Muscle of back (tissue), 11 donors: ENCODE measurements around the gene DTNB. TPM values are rescaled to one million over a fixed set of nuclear protein-coding genes. Genes with fewer than 3 reads are reported as not detected.
"Not testable (repeated sequence)": the region's sequence is repeated elsewhere in the genome, so short reads cannot be mapped to it uniquely, and the experiment has no call there.

ENCODE experiments used
- DNase-seq, 3 donors: peaks; one replicate each; pipeline versions ENCODE4 v3.0.0 to v3.0.0-alpha.2; 2013
- polyA plus RNA-seq, 10 donors: library from polyadenylated mRNA; unstranded; fragments of 120-200 nt; gene quantifications; one replicate each; pipeline ENCODE4 v1.2.1, GENCODE V29; 2013; ENCODE audit not compliant: insufficient read length in 10 of 10

The DTNB gene
- polyA plus RNA-seq, 10 donors = 3.5 to 9.1 (median 5.5) TPM

DNA sequence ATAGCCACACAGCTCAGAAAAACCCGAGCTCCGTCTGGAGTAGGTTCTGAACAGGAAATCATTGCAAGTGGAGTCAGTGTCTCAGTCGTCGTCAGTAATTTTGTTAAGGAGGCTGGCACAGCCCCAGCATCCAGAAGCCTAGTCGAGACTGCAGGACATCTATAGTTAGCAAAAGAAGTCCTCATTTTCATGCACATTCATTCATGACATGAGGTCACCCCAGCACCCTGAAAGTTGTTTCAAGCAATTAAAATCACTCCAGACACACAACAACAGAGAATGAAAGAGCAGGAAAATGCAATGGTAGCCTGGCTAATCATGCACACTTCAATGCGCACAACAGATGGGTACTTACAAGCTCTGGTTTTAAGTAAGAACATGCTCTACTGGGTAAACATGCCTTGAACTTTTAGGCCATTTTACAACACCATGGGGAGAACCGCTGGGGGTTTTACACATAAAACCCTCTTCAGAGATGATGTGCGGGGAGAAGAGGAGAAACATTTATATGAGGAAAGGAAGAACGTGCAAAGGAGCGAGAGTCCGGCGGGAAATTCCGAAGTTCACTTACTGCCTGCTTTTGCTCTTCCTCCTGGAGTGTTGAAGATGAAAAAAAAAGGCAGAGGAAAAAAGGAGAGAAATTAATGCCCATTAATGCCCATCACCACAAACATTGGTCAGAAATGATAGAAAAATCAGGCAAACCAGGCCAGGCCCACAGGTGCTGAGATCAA, 254.3 kb downstream of the DTNB start:
- DNase-seq = no peak

DNA sequence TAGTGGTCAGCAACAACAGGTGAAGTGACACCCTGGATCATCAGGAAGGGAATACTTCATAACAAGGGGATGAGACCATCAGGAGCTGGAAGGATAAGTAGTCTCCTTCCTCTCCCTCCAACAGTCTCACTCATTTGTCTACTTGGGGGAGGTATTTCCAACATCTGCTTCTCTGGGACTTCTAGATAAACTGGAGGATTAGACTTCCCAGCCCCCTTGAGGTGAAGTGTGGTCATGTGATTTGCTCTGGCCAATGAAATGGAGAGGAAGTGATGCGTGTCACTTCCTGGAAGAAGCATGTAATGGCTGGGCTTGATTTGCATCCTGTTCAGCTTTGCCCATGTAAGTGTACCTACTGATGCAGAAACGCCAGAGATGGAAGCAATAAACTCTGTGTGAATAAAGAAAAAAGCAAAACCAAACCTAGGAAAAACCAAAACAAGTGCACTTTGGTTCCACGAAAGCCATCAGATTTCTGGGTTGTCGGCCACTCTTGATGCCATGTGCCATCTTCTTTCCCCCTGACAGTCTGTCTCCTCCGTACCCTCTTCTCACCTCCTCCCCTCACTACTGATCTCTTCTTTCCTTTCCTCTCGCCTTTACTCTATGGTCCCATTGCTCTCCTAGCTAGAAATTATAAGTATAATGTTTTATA, 255.5 kb downstream of the DTNB start:
- DNase-seq = no peak

DNA sequence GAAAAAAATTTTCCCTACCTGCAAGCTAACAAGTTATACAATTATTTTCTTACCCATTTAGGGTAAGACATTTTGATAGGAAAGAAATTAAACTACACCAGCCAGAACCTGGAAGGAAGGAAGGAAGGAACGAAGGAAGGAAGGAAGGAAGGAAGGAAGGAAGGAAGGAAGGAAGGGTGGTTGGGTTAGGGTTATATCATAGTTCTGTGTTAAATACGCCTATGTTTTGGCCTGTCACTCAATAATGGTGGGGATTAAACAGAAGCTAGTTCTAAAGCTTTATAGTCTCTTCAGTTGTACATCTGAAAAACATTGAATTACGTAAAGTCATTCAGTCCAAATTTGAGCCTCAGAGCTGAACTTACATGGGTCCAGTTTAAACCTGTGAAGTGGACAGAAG, 256.7 kb downstream of the DTNB start:
- no peak for DNase-seq

DNA sequence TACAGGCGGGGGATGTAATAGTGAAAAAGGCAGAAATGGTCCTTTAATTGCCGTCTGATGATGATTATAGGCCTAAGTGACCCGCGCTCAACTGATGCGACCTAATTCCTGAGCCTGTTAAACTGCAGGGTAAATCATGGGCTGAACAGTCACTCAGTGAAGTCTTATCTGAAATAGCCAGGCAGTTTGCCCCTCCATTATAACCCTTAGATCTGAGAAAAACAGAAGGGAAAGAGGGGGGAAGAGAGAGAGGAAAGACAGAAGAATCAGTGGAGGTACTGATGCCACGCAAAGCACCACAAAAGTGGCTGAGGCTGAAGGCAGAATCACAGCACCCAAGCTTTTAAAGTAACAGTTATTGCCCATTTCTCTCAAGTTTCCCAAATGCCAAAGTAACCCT, 258.6 kb downstream of the DTNB start:
- DNase-seq = no peak

DNA sequence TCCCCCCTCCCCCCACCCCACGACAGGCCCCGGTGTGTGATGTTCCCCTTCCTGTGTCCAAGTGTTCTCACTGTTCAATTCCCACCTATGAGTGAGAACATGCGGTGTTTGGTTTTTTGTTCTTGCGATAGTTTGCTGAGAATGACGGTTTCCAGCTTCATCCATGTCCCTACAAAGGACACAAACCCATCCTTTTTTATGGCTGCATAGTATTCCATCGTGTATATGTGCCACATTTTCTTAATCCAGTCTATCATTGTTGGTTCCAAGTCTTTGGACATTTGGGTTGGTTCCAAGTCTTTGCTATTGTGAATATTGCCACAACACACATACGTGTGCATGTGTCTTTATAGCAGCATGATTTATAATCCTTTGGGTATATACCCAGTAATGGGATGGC, 260.0 kb downstream of the DTNB start:
- DNase-seq = not testable (repeated sequence)

DNA sequence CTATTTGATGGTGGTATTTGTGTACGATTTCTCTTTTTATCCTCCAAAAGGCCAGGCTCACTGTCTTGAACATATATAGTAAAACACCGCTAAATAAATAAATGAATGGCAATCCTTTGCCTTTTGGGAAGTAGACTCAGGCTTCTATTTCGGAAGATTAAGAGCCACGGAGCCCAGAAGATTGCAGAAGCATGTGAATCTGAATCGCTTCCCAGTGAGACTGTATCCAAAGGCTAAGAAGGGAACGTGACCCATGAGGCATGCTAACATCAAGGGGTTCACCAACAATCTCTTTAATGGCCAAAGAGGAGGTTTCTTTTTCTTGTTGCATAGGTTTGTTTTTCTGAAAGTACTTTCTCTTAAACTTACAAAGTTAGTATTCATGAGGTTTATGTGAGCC, 261.6 kb downstream of the DTNB start:
- DNase-seq = no peak

DNA sequence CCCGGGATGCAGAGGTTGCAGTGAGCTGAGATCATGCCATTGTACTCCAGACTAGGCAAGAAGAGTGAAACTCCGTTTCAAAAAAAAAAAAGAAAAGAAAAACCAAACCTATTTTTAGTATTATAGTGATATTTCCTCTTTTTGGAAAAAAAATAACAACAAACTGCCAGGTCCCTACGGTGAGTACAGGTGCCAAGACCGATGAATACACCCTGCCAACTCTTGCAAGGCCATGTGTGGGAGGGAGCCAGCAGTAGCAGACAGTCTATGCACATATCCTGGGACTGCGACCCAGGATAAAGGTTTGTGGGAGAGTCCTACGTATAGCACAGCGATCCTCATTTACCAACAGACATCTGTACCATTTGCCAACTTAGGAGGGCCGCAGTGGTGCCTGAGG, 262.1 kb downstream of the DTNB start:
- DNase-seq = no peak

DNA sequence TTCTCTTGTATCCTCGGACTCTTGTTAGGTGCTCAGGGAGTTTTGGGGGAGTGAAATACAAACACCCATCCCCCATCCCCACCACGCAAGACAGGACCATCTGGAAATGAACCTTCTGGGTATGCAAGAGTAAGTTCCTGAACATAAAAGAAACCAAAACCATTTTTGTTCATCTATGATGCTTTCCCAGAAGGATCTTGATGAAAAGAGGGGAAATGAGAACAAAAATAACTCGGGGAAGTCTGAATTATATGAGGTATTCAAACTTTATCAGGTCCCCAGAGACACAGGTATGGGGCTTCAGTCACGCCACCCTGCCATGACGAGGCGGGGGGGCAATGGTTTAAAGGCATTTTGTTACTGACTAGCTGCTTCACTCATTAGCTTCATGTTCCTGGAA, 263.0 kb downstream of the DTNB start:
- no peak for DNase-seq

DNA sequence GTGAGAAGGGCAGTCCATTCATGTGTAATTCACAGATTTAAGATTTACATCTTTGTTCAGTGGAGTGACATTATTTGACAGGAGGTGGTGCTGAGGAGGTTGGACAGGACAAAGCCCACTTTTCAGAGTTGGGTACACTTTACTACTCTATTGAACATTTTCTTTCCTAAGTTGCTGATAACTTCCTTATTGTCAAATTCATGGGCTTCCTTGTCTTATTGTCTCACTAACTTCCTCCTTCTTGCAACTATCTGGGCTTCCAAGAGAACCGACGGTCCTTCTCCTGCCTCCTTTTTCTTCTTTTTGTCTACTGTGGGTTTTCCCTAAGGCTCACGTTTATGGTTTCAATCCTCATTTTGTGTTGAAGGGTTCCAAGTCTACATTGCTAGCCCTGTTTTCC, 263.9 kb downstream of the DTNB start:
- no peak for DNase-seq

DNA sequence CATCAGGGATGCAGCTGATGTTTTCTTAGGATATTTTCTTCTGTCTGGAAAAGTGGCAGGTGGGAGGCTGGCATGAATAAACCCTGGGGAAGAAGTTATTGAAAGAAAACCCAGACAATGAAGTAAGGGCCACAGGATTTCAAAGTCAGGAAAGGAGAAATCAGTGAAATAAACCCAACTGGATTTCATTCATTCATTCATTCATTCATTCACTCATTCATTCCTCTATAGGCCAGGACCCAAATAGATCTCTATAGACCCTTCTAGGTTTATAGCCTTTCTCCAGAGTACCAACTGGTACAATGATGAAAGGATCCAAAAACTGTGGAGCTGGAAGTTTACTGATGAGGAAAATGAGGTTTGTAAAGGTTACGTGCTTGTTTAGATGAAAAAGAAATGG, 264.3 kb downstream of the DTNB start:
- no peak for DNase-seq

DNA sequence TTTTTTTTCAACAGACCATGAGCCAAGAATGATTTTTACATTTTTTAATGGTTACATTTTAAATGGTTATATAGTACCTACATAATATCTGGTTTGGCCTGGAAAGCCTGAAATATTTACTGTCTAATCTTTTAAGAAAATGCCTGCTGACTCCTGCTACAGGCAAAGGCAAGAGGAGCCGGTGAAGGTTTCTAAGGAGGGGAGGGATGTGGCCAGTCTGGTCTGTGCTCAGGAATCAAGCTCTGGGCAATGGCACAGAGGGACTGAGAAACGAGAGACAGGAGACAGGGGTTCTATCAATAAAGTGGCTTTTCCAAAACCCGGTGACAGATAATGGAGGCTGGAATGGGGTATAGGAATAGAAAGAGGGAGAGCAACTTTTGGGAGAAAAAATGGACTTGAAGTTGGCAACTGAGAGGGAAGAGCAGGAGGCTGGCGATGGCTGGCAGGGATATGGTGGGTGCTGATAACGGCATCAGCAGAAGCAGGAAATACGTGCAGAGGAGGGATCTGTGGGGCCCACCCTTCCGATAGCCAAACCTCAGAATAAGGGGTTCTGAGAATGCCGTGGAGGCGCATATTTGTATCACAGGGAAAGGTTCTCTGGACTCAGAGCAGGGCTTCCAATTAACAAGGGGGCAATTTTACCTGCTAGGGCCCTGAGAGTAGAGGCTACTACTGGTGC, 267.6 kb downstream of the DTNB start:
- no peak for DNase-seq

DNA sequence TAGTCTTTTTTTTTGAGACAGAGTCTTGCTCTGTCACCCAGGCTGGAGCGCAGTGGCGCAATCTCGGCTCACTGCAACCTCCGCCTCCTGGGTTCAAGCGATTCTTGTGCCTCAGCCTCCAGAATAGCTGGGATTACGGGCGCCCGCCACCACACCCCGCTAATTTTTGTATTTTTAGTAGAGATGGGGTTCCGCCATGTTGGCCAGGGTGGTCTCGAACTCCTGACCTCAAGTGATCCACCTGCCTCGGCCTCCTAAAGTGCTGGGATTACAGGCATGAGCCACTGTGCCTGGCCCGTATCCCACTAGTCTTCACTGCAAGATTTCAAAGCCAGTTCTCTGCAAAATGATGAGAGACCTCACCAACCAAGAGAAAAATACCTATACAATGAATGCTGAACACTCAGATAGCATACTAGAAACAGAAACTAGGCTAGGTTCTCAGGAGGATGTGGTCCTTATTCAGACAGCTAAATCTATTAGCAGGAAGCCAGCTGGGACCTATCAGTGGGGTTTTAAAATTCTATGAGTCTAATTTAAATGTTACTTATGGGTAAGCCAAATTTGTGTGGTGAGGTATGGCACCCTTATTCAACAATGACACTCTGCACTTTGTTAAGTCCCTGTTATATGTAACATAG, 270.1 kb downstream of the DTNB start:
- DNase-seq = not testable (repeated sequence)

DNA sequence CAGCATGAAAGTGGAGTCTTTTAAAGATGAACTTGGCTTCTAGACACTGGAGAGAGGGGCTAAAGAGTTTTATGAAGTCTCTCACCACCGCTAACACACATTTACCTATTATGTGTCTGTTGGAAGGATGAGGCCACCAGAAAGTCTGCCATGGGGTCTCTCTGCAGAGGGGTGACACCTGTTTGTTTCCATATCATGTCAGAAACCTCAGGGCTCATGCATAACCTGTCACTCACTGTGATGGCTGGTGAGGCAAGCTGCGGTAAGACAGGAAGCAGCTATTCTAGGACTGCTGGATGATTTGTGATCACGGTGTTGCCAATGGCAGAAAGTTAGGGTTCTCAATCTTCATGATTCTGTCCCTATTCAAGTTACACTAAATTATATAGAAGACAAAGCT, 270.9 kb downstream of the DTNB start:
- no peak for DNase-seq

DNA sequence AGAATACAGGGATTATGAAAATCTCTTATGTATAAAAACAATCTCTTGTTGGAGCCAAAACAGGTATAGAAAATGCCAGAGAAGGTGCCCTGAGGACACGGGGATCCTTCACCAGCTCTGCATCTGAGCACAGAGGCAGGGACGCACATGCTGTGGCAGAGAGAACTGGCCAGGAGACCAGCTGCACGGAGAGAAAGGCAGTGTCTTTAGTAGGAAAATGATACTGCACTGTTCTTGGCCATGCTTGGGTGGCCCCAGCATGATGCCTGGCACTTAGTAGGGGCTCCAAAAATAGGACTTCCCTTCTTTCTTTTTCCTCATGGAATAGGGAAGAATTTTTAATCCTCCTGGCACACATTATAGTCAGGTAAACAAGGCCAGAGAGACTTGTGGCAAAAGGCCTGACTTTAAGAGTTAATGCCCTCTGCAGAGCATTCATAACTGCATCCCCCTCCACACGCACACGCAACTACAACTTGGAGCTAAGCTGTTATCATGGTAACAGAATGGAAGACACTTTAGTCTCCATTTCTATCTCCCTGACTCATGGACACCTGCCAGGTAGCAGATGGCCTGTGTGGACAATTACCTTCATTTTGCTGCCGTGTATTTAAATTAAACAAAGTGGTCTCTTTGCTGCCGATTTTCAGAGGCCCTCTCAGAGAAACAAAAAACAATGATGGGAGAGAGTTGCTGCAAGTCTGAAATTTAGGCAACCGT, 271.9 kb downstream of the DTNB start:
- DNase-seq = no peak

DNA sequence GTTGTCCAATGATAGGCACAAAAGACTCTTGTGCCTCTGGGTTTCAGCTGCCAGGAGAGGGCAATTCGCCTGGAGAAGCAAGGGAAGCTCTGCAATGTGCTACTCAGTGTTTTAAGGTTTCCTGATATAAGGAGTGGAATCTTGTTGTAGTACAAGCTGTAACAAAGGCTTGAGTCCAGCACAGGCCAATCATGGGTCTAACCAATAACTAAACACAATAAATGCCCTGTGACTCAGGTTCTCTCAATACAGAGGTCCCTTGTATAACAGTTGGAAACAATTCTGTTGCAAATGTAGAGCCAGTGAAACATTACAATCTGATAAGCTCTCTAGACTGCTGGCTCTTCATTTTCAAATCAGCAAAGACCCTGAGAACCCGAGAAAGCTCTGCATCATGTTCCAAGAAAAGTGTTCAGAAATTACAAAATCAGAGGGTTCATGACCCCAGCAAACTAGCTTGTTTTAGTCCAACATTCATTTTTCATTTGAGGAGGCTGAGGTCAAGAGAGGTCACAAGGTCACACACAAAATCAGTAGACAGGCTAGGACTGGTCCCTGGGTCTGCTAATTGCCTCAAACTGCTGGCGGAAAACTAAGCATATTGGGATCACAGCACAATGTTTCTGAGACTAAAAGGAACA, 272.7 kb downstream of the DTNB start:
- DNase-seq = no peak

DNA sequence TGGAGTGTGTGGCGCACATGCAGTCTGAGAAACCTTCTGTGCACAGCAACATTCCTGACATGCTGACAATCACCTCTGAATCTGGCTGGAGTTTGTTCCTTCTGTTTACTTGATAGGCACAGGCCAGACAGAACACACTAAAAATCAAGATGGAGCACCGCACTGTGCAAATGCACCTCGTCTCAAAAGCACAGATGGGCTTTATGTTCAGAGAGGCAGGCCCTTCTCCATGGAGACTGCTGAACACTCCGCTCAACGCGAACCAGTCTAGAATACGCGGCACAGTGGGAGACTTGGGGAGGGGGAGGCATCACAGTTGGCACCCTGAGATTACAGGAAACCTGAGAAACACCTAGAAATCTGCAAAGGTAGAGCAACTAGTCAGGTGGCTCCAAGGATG, 273.2 kb downstream of the DTNB start:
- no peak for DNase-seq

DNA sequence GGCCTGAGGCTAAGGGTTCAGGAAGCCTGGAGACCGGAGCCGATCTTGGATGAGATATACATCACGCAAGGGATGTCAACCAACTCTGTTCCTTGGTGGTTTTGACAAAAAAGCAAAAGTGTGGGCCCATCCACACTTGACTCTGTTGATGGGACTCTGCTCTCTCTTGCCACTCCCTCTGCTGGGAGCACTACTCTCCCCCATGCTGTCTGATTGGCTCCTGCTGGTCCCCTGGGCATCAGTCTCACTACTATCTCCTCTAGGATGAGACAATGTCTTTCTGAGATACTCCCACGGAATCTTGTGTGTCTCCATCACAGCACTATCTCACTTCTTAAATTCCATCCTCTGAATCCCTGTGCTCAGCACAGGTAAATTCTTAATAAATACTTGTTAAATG, 274.8 kb downstream of the DTNB start:
- no peak for DNase-seq

DNA sequence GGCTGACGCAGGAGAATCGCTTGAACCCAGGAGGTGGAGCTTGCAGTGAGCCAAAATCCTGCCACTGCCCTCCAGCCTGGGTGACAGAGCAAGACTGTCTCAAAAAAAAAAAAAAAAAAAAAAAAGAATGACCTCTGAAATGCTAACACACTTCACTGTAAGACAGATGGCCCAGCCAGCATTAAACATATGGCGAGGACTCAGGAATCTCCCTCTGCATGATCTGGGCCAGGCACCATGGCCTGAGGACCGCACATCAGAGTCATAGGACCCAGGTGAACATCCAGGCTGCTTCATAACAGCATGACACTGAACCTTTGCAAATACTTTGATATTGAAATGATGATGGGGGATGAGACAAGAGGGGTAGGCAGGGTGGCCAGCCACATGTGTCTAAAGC, 275.6 kb downstream of the DTNB start:
- DNase-seq = no peak

DNA sequence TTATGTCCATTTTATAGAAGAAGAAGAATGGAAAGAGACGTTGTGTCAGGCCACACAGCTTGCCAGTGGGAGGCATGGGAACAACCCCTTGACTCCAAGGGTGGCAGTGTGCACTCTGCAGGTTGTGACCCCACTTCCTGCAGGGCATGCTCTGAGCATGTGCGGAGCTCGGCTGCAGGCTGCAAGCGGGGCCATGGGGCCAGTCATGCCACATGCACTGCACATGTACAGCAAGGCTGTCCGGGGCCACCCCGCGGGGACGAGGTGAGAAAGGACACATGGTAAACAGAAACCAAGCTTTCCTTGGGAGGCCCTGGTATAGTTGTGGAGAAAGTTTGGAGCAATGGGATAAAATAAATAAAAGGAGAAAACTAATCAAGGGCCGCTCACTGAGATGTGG, 284.2 kb downstream of the DTNB start:
- DNase-seq = no peak

DNA sequence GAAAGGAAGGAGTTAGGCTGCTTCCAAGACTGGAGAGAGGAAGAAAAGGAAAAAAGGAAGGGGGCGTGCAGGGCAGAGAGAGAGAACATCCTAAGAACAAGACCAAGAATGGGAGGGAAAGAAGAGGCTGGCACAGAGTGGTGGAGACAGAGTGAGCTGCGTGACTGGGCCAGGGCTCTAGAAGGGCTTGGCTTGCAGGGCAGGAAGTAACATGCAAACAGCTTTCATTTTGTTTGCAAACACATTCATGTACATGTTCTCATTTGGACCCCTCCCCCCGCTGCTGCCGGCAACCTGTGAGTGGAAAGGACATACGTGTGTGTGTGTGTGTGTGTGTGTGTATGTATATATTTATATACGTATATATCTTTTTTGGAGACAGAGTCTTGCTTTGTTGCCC, 284.9 kb downstream of the DTNB start:
- DNase-seq = no peak

DNA sequence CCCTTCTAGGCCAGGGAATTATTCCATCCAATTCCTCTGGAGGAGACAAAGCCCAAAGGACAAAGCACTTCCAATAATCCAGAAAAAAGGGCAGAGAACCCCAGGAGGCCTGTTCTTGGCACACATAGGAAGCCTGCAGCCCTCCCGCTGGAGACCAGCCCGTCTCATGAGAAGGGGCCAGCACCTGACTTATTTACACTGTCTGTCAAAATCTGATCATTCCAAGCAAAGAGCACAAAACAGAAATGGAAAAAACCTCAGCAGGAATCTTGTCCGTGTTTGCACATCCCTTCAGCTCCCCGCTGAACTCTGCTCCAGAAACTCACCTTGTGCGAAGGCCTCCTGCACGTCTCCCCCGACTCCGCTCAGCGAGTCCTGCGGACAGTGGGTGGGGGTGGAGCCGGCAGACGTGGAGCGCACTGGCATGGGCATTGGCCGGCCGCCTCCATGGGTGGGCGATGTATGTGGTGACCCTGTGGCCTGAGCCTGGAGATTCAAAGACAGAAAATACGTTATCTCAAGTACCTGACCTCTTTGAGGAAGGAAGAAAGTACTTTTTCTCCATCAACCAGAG, 285.4 kb downstream of the DTNB start:
- no peak for DNase-seq
